Measurements from ENCODE around the gene TCEAL4.

TCEAL4 gene

GRCh38 chrX:103536732-103537131 lies 48.6 kb upstream of the TCEAL4 start:
- no peak for ATAC-seq
- TF ChIP-seq TOX (CRISPR knock-in tag; IDR thresholded peaks at IDR 0.05; ENCODE audit: borderline replicate concordance), result no peak
- no peak for TF ChIP-seq ZFP3 (CRISPR knock-in tag; IDR thresholded peaks at IDR 0.05)
- no peak for TF ChIP-seq CSDC2 (CRISPR knock-in tag; IDR thresholded peaks at IDR 0.05)
- TF ChIP-seq SNAI2 (CRISPR knock-in tag; IDR thresholded peaks at IDR 0.05), result no peak
- no peak for TF ChIP-seq ZFP30 (CRISPR knock-in tag; IDR thresholded peaks at IDR 0.05)
- TF ChIP-seq ISL1 (CRISPR knock-in tag; IDR thresholded peaks at IDR 0.05), result no peak
- no peak for TF ChIP-seq OSR1 (CRISPR knock-in tag; IDR thresholded peaks at IDR 0.05)
- TF ChIP-seq ZC3H10 (CRISPR knock-in tag; IDR thresholded peaks at IDR 0.05), result no peak
- TF ChIP-seq, protein P1, sequence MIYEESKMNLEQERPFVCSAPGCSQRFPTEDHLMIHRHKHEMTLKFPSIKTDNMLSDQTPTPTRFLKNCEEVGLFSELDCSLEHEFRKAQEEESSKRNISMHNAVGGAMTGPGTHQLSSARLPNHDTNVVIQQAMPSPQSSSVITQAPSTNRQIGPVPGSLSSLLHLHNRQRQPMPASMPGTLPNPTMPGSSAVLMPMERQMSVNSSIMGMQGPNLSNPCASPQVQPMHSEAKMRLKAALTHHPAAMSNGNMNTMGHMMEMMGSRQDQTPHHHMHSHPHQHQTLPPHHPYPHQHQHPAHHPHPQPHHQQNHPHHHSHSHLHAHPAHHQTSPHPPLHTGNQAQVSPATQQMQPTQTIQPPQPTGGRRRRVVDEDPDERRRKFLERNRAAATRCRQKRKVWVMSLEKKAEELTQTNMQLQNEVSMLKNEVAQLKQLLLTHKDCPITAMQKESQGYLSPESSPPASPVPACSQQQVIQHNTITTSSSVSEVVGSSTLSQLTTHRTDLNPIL (CRISPR knock-in tag; IDR thresholded peaks at IDR 0.05; ENCODE audit: low read depth), result no peak
- no peak for TF ChIP-seq ESRRG (CRISPR knock-in tag; IDR thresholded peaks at IDR 0.05)
- no peak for TF ChIP-seq BACH2 (CRISPR knock-in tag; IDR thresholded peaks at IDR 0.05; ENCODE audit: borderline replicate concordance)
- no peak for TF ChIP-seq ZNF565 (CRISPR knock-in tag; conservative IDR thresholded peaks at IDR 0.05; ENCODE audit: low read depth)
- TF ChIP-seq ARNTL (CRISPR knock-in tag; IDR thresholded peaks at IDR 0.05; ENCODE audit: borderline replicate concordance, low read depth), result no peak
- no peak for TF ChIP-seq POU6F1 (CRISPR knock-in tag; IDR thresholded peaks at IDR 0.05; ENCODE audit: borderline replicate concordance, low read depth)

DNA sequence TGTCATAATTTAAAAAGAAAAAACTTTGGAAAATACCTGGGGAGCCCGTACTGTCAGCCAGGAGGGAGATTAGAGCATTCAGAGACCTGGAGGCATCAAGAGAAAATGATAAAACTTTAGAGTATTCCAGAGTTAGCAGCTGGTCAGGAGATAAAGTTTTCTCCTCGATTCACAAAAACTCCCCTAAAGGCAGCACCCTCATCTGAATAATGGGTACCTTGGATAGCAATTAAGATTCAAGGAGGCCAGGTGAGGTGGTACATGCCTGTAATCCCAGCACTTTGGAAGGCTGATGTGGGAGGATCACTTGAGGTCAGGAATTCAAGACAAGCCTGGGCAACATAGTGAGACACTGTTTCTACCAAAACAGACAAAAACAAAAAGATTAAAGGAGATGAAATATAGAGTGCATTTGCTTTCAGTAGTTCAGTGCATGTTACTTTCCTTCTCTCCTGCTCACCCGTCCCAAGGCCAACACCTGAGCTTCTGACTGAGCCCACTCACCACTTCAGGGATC lies 47.4 kb upstream of the TCEAL4 start:
- no peak for ATAC-seq
- TF ChIP-seq, protein P2, sequence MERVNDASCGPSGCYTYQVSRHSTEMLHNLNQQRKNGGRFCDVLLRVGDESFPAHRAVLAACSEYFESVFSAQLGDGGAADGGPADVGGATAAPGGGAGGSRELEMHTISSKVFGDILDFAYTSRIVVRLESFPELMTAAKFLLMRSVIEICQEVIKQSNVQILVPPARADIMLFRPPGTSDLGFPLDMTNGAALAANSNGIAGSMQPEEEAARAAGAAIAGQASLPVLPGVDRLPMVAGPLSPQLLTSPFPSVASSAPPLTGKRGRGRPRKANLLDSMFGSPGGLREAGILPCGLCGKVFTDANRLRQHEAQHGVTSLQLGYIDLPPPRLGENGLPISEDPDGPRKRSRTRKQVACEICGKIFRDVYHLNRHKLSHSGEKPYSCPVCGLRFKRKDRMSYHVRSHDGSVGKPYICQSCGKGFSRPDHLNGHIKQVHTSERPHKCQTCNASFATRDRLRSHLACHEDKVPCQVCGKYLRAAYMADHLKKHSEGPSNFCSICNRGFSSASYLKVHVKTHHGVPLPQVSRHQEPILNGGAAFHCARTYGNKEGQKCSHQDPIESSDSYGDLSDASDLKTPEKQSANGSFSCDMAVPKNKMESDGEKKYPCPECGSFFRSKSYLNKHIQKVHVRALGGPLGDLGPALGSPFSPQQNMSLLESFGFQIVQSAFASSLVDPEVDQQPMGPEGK (CRISPR knock-in tag; IDR thresholded peaks at IDR 0.05; ENCODE audit: borderline replicate concordance), result no peak
- TF ChIP-seq CSDC2 (CRISPR knock-in tag; IDR thresholded peaks at IDR 0.05) (no peak), ARNTL (CRISPR knock-in tag; IDR thresholded peaks at IDR 0.05; ENCODE audit: borderline replicate concordance, low read depth) (no peak), TCF4 (CRISPR knock-in tag; IDR thresholded peaks at IDR 0.05; ENCODE audit: borderline replicate concordance) (no peak), TSHZ2 (CRISPR knock-in tag; IDR thresholded peaks at IDR 0.05) (no peak), RARB (CRISPR knock-in tag; IDR thresholded peaks at IDR 0.05) (no peak)

DNA sequence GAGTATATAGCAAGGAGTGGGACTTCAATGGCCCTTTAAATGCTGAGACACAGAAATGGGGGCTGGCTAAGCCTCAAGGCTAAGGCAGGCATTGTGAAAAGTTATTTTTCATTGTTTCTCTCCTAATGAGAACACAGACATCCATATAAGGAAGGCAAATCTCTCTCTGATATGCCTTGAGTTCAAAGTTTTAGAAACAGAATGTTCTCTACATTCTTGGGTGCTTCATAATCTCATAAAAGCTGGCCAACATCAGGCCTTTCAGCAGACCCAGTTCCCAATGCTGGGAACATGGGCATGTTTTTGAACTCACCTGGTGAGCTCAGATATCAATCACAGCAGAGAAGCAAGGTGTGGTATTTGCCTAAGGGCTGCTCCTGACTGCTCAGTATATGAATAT lies 46.6 kb upstream of the TCEAL4 start:
- TF ChIP-seq, protein P2 (CRISPR knock-in tag; IDR thresholded peaks at IDR 0.05; ENCODE audit: borderline replicate concordance), result no peak
- TF ChIP-seq ZNF70 (CRISPR knock-in tag; IDR thresholded peaks at IDR 0.05), result no peak
- TF ChIP-seq ZNF565 (CRISPR knock-in tag; conservative IDR thresholded peaks at IDR 0.05; ENCODE audit: low read depth), result no peak
- no peak for TF ChIP-seq POU6F1 (CRISPR knock-in tag; IDR thresholded peaks at IDR 0.05; ENCODE audit: borderline replicate concordance, low read depth)
- TF ChIP-seq BACH2 (CRISPR knock-in tag; IDR thresholded peaks at IDR 0.05; ENCODE audit: borderline replicate concordance), result no peak
- TF ChIP-seq TSHZ2 (CRISPR knock-in tag; IDR thresholded peaks at IDR 0.05), result no peak
- TF ChIP-seq RARB (CRISPR knock-in tag; IDR thresholded peaks at IDR 0.05), result no peak
- TF ChIP-seq, protein P3, sequence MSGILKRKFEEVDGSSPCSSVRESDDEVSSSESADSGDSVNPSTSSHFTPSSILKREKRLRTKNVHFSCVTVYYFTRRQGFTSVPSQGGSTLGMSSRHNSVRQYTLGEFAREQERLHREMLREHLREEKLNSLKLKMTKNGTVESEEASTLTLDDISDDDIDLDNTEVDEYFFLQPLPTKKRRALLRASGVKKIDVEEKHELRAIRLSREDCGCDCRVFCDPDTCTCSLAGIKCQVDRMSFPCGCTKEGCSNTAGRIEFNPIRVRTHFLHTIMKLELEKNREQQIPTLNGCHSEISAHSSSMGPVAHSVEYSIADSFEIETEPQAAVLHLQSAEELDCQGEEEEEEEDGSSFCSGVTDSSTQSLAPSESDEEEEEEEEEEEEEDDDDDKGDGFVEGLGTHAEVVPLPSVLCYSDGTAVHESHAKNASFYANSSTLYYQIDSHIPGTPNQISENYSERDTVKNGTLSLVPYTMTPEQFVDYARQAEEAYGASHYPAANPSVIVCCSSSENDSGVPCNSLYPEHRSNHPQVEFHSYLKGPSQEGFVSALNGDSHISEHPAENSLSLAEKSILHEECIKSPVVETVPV (CRISPR knock-in tag; IDR thresholded peaks at IDR 0.05), result no peak
- no peak for ATAC-seq

Measured in SK-N-SH treated with all-trans-retinoic acid at 6 μM for 48 hours (cell line).